HUES64 (cell line): ENCODE measurements around the gene CACNA1G.

Experiments
- H3K27ac ChIP-seq: 2 replicates; pipeline ENCODE4 v1.7.0; 2013; ENCODE audit warnings: low read depth, low read length, inconsistent platforms
- H3K27me3 ChIP-seq: 2 replicates; pipeline ENCODE4 v1.6.1; 2013; ENCODE audit warnings: mild to moderate bottlenecking, low read length; ENCODE audit not compliant: insufficient read depth
- H3K36me3 ChIP-seq: 2 replicates; pipeline ENCODE4 v1.6.1; 2013; ENCODE audit warnings: mild to moderate bottlenecking, low read length; ENCODE audit not compliant: insufficient read depth
- H3K4me1 ChIP-seq: 2 replicates; pipeline ENCODE4 v1.6.1; 2013; ENCODE audit warnings: mild to moderate bottlenecking, low read length, moderate library complexity; ENCODE audit not compliant: insufficient read depth
- H3K4me3 ChIP-seq: 2 replicates; pipeline ENCODE4 v1.5.1; 2013; ENCODE audit warnings: mild to moderate bottlenecking, low read length, moderate library complexity
- H3K9ac ChIP-seq: 2 replicates; pipeline ENCODE4 v1.6.1; 2013; ENCODE audit warnings: mild to moderate bottlenecking, low read depth, low read length
- H3K9me3 ChIP-seq: 2 replicates; pipeline ENCODE4 v1.6.1; 2013; ENCODE audit warnings: low read depth, low read length; ENCODE audit not compliant: insufficient read depth
- WGBS: fragments of 150-250, 120-280 bp; methylation state at CpG from one replicate; pipeline ENCODE4 v1.1.7; 2013; ENCODE audit warnings: missing lambda C conversion rate; 5-methylcytosine and 5-hydroxymethylcytosine counted together

Gene CACNA1G

DNA sequence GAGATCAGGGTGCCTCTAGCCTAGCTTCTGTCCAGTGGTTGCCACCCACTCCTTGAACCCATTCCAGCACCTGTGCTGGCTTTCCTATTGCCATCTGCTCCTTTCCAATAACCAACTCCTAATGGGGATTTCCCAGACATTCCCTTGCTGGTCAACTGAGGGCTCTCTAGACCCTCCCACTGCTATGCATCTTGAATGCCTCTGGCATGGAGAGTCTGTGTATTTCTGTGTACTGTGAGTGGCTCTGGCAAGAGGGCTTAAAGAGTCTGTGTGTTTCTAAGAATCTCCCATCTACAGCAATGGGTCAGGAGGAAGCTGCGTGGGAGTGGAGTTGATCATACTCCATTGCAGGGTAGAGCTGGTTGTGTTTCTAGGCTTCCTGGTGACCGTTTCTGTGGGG, 39.0 kb upstream of the CACNA1G start:
- Histone ChIP-seq H3K9me3 (no peaks in the 10 kb centered on the region), H3K36me3 (no peaks in the 10 kb centered on the region), H3K27me3 (no peaks in the 10 kb centered on the region), H3K27ac (no peak overlapping the region), H3K4me3 (no peak overlapping the region), H3K4me1 (no peaks in the 10 kb centered on the region), H3K9ac (no peak overlapping the region)
- 84% methylated on average over 2 of the region's 2 CpGs for WGBS

DNA sequence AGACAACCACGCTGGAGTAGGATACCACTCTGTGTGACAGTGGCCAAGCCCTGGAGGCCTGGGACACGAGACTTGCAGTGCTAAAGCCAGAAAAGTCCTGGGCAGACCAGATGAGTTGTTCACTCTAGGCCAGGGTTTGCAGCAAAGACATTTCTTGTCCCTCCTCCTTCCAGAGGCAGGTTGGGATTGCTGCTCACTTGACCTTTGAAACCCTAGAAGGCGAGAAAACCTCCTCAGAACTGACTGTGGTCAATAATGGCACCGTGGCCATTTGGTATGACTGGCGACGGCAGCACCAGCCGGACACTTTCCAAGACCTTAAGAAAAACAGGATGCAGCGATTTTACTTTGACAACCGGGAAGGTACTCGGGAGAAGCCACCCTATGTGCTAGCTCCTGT, 37.7 kb upstream of the CACNA1G start:
- Histone ChIP-seq H3K27me3 (no peaks in the 10 kb centered on the region), H3K27ac (no peak overlapping the region)
- WGBS: 91% methylated on average over 10 of the region's 10 CpGs

DNA sequence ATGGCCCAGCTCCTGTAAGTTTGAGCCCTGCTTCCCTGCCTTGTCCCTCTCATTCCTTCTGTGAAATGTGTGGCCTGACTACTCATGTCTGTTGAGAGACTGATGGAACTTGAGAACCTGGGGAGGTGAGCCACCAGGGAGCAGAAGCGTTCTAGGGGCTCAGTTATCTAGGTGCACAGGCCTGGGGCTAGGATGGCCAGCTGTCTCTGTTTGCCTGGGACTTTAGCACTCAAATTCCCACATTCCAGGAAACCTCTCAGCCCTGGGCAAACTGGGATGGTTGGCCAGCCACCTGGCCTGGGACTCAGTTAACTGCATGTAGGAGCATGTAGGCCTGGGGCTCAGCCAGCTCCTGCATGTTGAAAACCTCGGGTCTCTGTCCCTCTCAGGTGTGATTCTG, 37.3 kb upstream of the CACNA1G start:
- Histone ChIP-seq H3K4me1 (no peaks in the 10 kb centered on the region), H3K9ac (no peak overlapping the region), H3K36me3 (no peaks in the 10 kb centered on the region), H3K27ac (no peak overlapping the region), H3K4me3 (no peak overlapping the region), H3K27me3 (no peaks in the 10 kb centered on the region), H3K9me3 (no peaks in the 10 kb centered on the region)
- 88% methylated on average over 2 of the region's 2 CpGs for WGBS

More for the DNA sequence above, 37.7 kb upstream of the CACNA1G start:
- Histone ChIP-seq H3K9ac (no peak overlapping the region), H3K4me3 (no peak overlapping the region), H3K36me3 (no peaks in the 10 kb centered on the region), H3K9me3 (no peaks in the 10 kb centered on the region), H3K4me1 (no peaks in the 10 kb centered on the region)

DNA sequence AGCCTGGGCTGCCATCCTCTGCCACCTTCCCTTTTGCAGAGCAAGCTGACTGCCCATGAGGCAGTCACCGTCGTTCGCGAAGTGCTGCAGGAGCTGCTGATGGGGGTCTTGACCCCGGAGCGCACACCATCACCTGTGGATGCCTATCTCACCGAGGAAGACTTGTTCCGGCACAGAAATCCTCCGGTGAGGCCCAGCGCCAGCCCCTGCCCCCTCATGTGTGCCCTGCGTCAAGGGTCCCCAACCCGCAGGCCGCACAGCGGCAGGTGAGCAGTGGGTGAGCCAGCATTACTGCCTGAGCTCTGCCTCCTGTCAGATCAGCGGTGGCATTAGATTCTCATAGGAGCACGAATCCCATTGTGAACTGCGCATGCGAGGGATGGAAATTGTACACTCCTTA, 35.7 kb upstream of the CACNA1G start:
- Histone ChIP-seq H3K9me3 (no peaks in the 10 kb centered on the region), H3K36me3 (no peaks in the 10 kb centered on the region), H3K4me3 (no peak overlapping the region), H3K27ac (no peak overlapping the region), H3K9ac (no peak overlapping the region), H3K4me1 (no peaks in the 10 kb centered on the region), H3K27me3 (no peaks in the 10 kb centered on the region)
- 95% methylated on average over 18 of the region's 18 CpGs for WGBS

DNA sequence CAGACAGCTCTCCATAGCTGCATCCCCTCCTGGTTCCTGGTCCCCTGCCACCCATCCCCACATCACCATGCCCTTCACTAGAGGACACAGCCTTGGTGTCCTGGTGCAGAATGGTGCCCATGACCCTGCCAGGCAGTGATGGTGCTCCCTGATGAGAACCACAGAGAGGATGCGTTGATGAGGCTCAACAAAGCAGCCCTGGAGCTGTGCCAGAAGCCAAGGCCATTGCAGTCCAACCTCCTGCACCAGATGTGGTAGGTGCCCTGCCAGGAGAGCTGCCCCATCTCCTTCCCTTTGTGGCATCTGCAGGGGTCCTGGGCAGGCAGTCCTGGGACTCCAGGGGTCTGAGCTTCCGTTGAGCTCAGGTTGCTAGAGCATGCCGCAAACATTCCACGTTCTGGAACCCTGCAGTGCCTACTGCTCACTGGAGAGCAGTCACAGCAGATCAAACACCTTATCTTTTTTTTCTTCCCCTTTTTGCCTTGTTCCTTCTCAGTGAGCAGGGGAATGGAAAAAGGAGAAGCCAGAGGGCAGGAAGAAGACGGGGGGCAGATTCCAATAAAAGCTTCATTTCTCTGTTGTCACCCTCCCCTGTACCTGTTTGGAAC, 33.3 kb upstream of the CACNA1G start:
- H3K9ac ChIP-seq: no peak overlapping the region
- no peak overlapping the region for H3K27ac ChIP-seq
- peaks cover 7% of the 10 kb centered on the region; the same call in 1 of the 2 replicates for H3K4me1 ChIP-seq
- H3K27me3 ChIP-seq: peaks cover 9% of the 10 kb centered on the region
- no peaks in the 10 kb centered on the region for H3K36me3 ChIP-seq
- 53% methylated on average over 4 of the region's 5 CpGs for WGBS
- H3K9me3 ChIP-seq: no peaks in the 10 kb centered on the region
- no peak overlapping the region for H3K4me3 ChIP-seq

DNA sequence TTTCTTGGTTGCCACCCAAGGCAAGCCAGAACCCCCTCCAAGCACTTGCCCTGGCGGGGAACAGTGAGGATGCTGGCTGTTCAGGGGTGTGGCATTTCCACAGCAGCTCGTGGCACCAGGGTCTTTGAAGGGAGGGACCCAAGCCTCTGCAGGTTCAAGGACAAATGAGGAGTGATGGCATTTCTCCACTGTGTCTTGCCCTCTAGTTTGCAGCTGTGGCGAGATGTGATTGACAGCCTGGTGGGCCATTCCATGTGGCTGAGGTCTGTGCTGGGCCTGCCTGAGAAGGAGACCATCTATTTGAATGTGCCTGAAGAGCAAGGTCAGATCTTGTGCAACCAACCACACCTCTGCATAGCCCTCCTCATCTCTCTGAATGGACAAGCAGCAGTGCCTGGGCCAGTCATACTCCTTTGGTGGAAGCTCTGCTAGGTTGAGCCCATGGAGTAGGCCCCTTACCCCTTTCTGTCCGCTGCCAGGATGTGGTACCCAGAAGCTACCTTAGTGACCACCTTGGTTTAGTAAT, 32.5 kb upstream of the CACNA1G start:
- no peaks in the 10 kb centered on the region for H3K36me3 ChIP-seq
- peaks cover 7% of the 10 kb centered on the region; the same call in 1 of the 2 replicates for H3K4me1 ChIP-seq
- 47% methylated on average over 4 of the region's 4 CpGs for WGBS
- peaks cover 17% of the 10 kb centered on the region for H3K27me3 ChIP-seq
- H3K27ac ChIP-seq: no peak overlapping the region
- H3K9me3 ChIP-seq: no peaks in the 10 kb centered on the region
- no peak overlapping the region for H3K4me3 ChIP-seq
- no peak overlapping the region for H3K9ac ChIP-seq

DNA sequence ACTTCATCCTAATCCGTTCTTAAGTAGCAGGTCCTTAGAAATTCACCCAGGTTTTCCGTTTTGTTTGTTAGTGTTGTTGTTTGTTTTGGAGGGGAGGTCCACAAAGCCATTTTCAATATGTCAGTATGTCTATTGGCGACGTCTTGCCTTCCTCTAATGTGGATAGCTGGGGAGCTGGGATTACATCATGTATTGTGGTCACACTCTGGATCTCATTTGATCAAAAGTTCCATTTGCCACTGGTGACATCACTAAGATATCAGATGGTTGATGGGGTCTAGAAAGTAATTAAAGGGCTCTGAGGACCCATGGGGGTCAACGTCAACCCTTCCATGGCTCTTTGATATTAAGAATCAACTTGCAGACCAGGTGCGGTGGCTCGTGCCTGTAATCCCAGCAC, 30.7 kb upstream of the CACNA1G start:
- H3K9me3 ChIP-seq: no peaks in the 10 kb centered on the region
- no peak overlapping the region for H3K9ac ChIP-seq
- H3K27me3 ChIP-seq: peaks cover 35% of the 10 kb centered on the region
- peaks cover 7% of the 10 kb centered on the region; the same call in 1 of the 2 replicates for H3K4me1 ChIP-seq
- WGBS: 95% methylated on average over 7 of the region's 7 CpGs
- H3K27ac ChIP-seq: no peak overlapping the region
- no peaks in the 10 kb centered on the region for H3K36me3 ChIP-seq
- no peak overlapping the region for H3K4me3 ChIP-seq

DNA sequence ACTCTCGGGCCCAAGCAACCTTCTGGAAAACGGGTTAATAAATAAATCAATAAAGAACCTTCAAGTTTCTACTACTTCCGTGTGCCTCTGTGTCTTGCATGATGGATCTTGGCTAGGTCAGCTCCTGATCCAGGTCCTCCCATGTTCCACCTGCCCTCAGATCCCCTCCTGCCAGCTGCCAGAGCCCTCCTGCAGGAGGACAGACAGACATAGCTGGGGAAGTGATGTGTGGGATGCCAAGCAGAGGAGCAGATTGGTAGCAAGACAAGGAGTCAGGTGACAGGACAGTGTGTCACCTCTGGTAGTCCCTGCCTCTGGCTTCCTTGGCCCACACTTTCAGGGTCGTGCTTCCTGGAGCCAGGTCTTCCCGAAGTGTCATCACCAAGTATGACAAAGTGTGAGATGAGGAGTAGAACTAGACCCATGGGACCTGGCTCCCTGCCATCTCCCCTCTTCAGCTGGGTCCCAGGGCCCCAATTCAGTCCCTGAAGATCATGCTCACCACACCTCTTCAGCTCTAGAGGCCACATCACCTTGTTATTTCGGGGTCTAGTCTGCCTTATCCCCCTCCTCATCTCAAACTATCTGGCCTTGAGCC, 29.0 kb upstream of the CACNA1G start:
- no peak overlapping the region for H3K4me3 ChIP-seq
- H3K9ac ChIP-seq: no peak overlapping the region
- H3K27me3 ChIP-seq: peaks cover 35% of the 10 kb centered on the region
- WGBS: 84% methylated on average over 6 of the region's 6 CpGs
- peaks cover 7% of the 10 kb centered on the region; the same call in 1 of the 2 replicates for H3K4me1 ChIP-seq
- no peaks in the 10 kb centered on the region for H3K9me3 ChIP-seq
- H3K36me3 ChIP-seq: no peaks in the 10 kb centered on the region
- H3K27ac ChIP-seq: no peak overlapping the region

DNA sequence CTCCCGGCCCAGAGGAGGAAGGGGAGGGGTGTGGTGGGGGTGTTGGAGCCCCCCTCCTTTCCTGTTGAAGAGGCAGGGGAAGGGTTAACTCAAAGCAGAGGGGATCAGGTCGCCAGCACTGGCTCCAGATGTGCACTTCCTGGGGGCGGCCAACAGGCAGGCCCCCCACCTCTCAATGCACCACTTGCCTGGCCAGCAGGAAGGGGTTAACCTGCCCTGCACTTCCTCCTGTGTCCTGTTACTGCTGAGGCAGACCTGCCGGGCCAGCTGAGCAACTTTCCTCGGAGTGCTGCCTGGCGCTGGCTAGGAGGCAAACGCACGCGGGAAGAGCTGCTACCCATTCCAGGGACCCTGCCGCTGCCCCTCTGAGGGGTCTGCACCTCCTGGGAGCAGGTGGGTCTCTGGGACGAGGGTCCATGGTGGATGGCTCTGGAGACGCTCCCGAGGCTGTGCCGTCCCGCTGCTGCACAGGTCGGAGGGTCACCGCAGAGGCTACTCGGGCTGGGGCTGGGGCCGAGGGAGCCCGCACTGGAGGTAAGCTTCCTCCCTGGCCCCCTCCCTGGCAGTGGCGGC, 28.0 kb upstream of the CACNA1G start, which contains the start of gene EPN3:
Gene EPN3 (plus strand): TSS at position 284 of the 573 bp plus-strand sequence. CDS start 3,822 bp downstream, outside the sequence.
- Histone ChIP-seq H3K4me3 (peak within 1 kb of the TSS; percentile 67), H3K4me1 (peaks cover 7% of the 10 kb centered on the region; the same call in 1 of the 2 replicates), H3K9me3 (no peaks in the 10 kb centered on the region), H3K36me3 (no peaks in the 10 kb centered on the region), H3K9ac (peak within 1 kb of the TSS; percentile 37), H3K27me3 (peaks cover 35% of the 10 kb centered on the region), H3K27ac (no peak within 1 kb of the TSS)
- whole genome bisulfite sequencing: under 1% methylated on average over 20 of the region's 21 CpGs

DNA sequence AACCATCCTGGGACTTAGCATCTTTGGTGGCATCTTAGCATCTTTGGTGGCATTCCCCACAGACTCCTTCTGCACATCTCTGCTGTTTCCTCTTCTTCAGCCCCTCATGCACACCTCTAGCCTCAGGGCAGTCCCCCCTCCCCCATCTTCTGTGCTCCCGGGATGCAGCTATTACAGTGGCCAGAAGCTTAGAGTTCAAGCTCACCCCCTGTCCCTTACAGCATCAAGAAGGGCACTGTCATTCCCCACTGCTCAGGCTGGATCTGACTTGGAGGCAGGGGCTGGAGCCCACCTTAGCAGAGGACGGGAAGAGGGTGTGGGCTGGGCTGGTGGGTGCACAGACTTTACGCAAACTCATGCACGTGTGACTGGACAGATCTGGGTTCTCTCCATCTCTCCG, 27.3 kb upstream of the CACNA1G start:
- Histone ChIP-seq H3K27me3 (peaks cover 35% of the 10 kb centered on the region), H3K9me3 (no peaks in the 10 kb centered on the region), H3K36me3 (no peaks in the 10 kb centered on the region), H3K4me1 (peaks cover 7% of the 10 kb centered on the region; the same call in 1 of the 2 replicates), H3K4me3 (peak overlapping the region; percentile 67), H3K27ac (no peak overlapping the region), H3K9ac (no peak overlapping the region)
- 16% methylated on average over 5 of the region's 5 CpGs for WGBS

DNA sequence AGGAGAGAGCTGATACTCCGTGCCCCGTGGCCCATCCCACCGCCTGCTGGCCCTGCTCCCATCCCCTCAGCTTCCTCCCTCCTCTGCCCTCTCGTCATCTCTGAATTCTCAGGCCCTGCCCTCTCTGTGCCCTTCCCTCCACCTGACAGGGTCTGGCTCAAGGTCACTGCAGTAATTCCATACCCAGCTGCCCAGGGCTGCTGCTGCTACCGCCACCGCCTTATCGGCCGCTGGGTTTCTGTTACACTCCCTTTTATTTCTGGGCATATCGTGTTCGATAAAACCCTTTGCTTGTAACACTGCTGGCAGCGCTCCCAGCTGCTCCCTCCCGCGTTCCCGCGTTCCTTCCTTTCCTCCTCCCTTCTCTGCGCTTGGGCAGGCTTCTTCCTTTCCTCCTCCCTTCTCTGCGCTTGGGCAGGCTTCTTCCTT, 26.8 kb upstream of the CACNA1G start:
- 3% methylated on average over 17 of the region's 17 CpGs for WGBS
- Histone ChIP-seq H3K27ac (no peak overlapping the region), H3K36me3 (no peaks in the 10 kb centered on the region), H3K9me3 (no peaks in the 10 kb centered on the region), H3K9ac (no peak overlapping the region), H3K4me3 (peak overlapping the region; percentile 67), H3K27me3 (peaks cover 35% of the 10 kb centered on the region), H3K4me1 (peaks cover 7% of the 10 kb centered on the region; the same call in 1 of the 2 replicates)
